ENCODE results near the gene DENND1B. TPM values are rescaled to one million over a fixed set of nuclear protein-coding genes. Genes with fewer than 3 reads are reported as not detected.
A peak's percentile ranks its signal among the peaks of the same experiment; 100 is the strongest.

Gene DENND1B
- polyA plus RNA-seq, 2 of the 4 experiments (the other 2 are of a cell fraction), result 2.9 to 10.5 TPM

DNA sequence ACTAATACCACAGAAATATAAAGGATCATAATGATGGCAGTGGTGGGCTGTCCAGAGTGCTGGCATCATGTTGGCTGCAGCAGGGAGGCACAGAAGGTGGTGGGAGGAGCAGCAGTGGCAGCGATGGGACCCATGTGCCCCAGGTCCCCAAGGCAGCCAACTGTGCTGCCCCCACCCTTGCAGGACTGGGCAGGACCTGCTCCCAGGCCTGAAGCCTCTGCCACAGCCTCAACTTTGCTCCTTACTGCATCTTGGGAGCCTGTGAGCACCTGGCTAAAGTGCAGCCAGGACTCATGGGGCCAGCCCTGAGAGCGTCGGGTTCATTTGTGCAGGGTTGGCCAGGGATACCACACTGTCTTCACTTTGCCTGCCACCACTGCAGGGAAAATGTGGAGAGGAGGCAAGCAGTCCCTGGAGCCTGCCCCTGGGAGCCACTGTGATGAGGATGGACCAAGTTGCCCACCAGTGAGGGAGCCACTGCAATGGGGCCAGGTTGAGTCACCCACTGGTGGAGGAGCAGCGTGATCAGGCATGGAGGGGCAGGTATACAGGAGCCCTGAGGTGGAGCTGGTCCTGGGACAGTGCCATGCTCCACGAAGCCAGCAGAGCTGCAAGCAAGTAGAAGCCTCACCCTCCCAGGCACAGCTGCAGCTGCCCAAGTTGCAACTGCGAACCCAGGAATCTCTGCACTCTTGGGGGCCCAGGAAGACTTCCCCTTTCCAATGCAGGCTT, 25.3 kb upstream of the DENND1B start:
- 45% methylated on average over 6 of the region's 6 CpGs for WGBS (ENCODE audit: missing lambda C conversion rate)
- DNase-seq (ENCODE audit: low read depth in 1 of 2, low spot score in 1 of 2) (no peak), FAIRE-seq (no peak), ATAC-seq (peak in 1 of 2 experiments; percentile 19; a peak in 1 of 6 replicates)
- H3K4me3 ChIP-seq, result no peak overlapping the region
- TF ChIP-seq JUN (IDR thresholded peaks at IDR 0.05), result no peak
- TF ChIP-seq FOXS1 (CRISPR knock-in tag; IDR thresholded peaks at IDR 0.05), result no peak
- TF ChIP-seq, protein P1, sequence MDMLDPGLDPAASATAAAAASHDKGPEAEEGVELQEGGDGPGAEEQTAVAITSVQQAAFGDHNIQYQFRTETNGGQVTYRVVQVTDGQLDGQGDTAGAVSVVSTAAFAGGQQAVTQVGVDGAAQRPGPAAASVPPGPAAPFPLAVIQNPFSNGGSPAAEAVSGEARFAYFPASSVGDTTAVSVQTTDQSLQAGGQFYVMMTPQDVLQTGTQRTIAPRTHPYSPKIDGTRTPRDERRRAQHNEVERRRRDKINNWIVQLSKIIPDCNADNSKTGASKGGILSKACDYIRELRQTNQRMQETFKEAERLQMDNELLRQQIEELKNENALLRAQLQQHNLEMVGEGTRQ (IDR thresholded peaks at IDR 0.05), result no peak
- TF ChIP-seq RARB (CRISPR knock-in tag; IDR thresholded peaks at IDR 0.05), result no peak
- TF ChIP-seq RFX5 (IDR thresholded peaks at IDR 0.05), result no peak
- TF ChIP-seq EHMT2 (IDR thresholded peaks at IDR 0.05; ENCODE audit: low read depth), result no peak
- TF ChIP-seq CBX8 (IDR thresholded peaks at IDR 0.05), result no peak
- TF ChIP-seq GATA3 (IDR thresholded peaks at IDR 0.05; ENCODE audit: borderline replicate concordance), result no peak
- TF ChIP-seq CEBPB (IDR thresholded peaks at IDR 0.05), result no peak
- no peak for TF ChIP-seq KDM5A (IDR thresholded peaks at IDR 0.05)
- TF ChIP-seq EP300 (IDR thresholded peaks at IDR 0.05), result no peak
- ChIA-PET CTCF (interaction anchor here (0.7 to 0.8 kb wide), 2 partner anchors 20 to 280 kb away, joined by 3 to 4 read pairs; no protein-coding TSS in a partner anchor), POLR2A (interaction anchor here (0.5 kb wide), 1 partner anchor 11 kb away, joined by 3 read pairs; no protein-coding TSS in a partner anchor)
- H3K4me2 ChIP-seq, result no peak overlapping the region
- peaks cover 4% of the 10 kb centered on the region; the same call in 1 of the 3 replicates for H3K9me3 ChIP-seq
- H3K4me1 ChIP-seq, result peaks cover 8% of the 10 kb centered on the region; the same call in 1 of the 3 replicates
- no peak overlapping the region for H3K27ac ChIP-seq

- ATAC-seq (peak; percentile 30 to 70; a peak in 4 of 6 replicates), FAIRE-seq (no peak), DNase-seq (ENCODE audit: low read depth in 1 of 2, low spot score in 1 of 2) (peak in 1 of 2 experiments; percentile 20)
- Histone ChIP-seq H3K9me3 (peaks cover 4% of the 10 kb centered on the region; the same call in 1 of the 3 replicates), H3K4me3 (no peak overlapping the region), H3K4me1 (peaks cover 8% of the 10 kb centered on the region; the same call in 1 of the 3 replicates), H3K27ac (peak overlapping the region in 1 of 2 experiments; percentile 44; a peak in 2 of 6 replicates), H3K4me2 (peak overlapping the region; percentile 23; the same call in 1 of the 3 replicates)
- ChIA-PET POLR2A (no interaction called here), CTCF (no interaction called here)
- TF ChIP-seq FOSL2 (IDR thresholded peaks at IDR 0.05), result no peak
- 0 out of 2 replicates have a peak, but pooled peaks have one; percentile 10 for TF ChIP-seq FOSL2 (CRISPR knock-in tag; IDR thresholded peaks at IDR 0.05)
- TF ChIP-seq HMGXB4 (CRISPR knock-in tag; IDR thresholded peaks at IDR 0.05; ENCODE audit: borderline replicate concordance), result no peak
These were observed 24.0 kb upstream of the DENND1B start for GRCh38 chr1:197799271-197799670.

DNA sequence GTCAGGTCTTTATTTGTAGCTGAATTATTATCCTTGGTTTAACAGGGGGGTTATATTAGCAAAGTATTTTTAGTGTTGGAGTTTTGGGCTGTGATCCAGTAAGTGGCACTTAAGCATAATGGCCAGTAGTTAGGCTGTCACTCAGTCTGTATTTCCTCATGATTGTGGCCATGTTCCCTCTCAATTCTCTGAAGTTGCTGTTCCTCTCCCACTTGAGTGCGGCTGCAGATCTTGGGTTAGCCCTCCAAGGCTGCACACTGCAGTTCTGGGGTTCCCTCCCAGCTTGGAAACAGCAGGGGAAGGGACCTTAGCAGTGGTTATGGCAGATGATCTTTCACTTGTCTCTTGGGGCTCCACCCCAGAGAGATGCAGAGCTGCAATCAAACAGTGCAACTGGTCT, 23.2 kb upstream of the DENND1B start:
- H3K4me2 ChIP-seq, result no peak overlapping the region
- H3K27ac ChIP-seq, result no peak overlapping the region
- no peak overlapping the region for H3K4me3 ChIP-seq
- H3K4me1 ChIP-seq, result peaks cover 8% of the 10 kb centered on the region; the same call in 1 of the 3 replicates
- DNase-seq (ENCODE audit: low read depth in 1 of 2, low spot score in 1 of 2) (no peak), FAIRE-seq (no peak), ATAC-seq (no peak)
- ChIA-PET POLR2A (no interaction called here), CTCF (no interaction called here)
- TF ChIP-seq CHD2 (IDR thresholded peaks at IDR 0.05; ENCODE audit: low read length, partially characterized antibody) (no peak), RFX5 (IDR thresholded peaks at IDR 0.05) (no peak), TFCP2L1 (CRISPR knock-in tag; IDR thresholded peaks at IDR 0.05) (no peak), SMC3 (IDR thresholded peaks at IDR 0.05) (no peak), ZNF302 (CRISPR knock-in tag; IDR thresholded peaks at IDR 0.05) (no peak), EHMT2 (IDR thresholded peaks at IDR 0.05; ENCODE audit: low read depth) (no peak), POLR2A (IDR thresholded peaks at IDR 0.05; ENCODE audit: low read length) (no peak), PBX3 (IDR thresholded peaks at IDR 0.05) (no peak), JUNB (IDR thresholded peaks at IDR 0.05) (no peak), EHF (CRISPR knock-in tag; IDR thresholded peaks at IDR 0.05) (no peak), CHD4 (IDR thresholded peaks at IDR 0.05; ENCODE audit: borderline replicate concordance) (no peak), HOXB5 (CRISPR knock-in tag; IDR thresholded peaks at IDR 0.05) (no peak), MYC (IDR thresholded peaks at IDR 0.05; ENCODE audit: borderline replicate concordance, low read length) (no peak), ZC3H11A (IDR thresholded peaks at IDR 0.05) (no peak), HEYL (CRISPR knock-in tag; IDR thresholded peaks at IDR 0.05) (no peak), CBX8 (IDR thresholded peaks at IDR 0.05) (no peak), RAD21 (conservative IDR thresholded peaks at IDR 0.05 in 1 of 2, IDR thresholded peaks at IDR 0.05 in 1 of 2) (no peak), HOXB13 (CRISPR knock-in tag; IDR thresholded peaks at IDR 0.05; ENCODE audit: low read depth) (no peak)
- TF ChIP-seq, protein P2, sequence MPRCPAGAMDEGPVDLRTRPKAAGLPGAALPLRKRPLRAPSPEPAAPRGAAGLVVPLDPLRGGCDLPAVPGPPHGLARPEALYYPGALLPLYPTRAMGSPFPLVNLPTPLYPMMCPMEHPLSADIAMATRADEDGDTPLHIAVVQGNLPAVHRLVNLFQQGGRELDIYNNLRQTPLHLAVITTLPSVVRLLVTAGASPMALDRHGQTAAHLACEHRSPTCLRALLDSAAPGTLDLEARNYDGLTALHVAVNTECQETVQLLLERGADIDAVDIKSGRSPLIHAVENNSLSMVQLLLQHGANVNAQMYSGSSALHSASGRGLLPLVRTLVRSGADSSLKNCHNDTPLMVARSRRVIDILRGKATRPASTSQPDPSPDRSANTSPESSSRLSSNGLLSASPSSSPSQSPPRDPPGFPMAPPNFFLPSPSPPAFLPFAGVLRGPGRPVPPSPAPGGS (IDR thresholded peaks at IDR 0.05), result no peak
- H3K9me3 ChIP-seq, result peaks cover 4% of the 10 kb centered on the region; the same call in 1 of the 3 replicates
- 13% methylated on average over 1 of the region's 1 CpG for WGBS (ENCODE audit: missing lambda C conversion rate)

All from A549 (cell line).